ENCODE results near the gene HDAC11.

Gene HDAC11

DNA sequence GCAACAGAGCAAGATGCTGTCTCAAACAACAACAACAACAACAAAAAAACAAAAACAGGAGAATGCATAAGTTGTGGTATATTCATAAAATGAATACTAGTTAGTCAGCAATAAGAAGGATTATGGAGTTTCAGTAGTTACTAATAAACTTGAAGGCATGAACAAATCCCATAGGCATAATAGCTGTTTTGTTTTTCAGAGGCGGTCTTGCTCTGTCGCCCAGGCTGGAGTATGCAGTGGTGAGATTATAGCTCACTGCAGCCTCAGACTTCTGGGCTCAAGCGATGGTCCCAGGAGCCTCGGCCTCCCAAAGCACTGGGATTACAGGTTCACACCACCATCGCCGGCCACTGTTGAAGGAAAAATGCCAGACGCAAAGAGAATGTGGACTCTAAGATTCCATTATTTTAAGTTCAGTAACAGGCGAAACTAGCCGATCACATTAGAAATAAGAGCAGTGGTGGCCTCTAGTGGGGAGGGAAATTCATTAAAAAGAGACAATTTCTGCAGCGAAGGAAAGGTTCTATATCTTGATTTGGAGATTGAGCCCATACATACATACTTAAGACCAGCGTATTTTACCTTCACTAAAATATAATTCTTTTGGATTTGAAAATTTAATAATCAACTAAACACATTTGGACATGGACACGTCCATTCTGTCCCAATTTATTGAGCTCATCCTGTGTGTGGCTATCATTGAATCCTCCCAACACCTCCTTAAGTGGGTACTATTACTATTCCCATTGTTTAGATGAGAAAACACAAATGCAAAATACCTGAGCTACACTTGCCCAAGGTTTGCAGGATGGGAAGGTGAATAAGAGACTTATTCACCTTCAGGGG, 27.4 kb upstream of the HDAC11 start:
- peak; percentile 5 for DNase-seq (ENCODE audit: extremely low read depth, low read depth)

DNA sequence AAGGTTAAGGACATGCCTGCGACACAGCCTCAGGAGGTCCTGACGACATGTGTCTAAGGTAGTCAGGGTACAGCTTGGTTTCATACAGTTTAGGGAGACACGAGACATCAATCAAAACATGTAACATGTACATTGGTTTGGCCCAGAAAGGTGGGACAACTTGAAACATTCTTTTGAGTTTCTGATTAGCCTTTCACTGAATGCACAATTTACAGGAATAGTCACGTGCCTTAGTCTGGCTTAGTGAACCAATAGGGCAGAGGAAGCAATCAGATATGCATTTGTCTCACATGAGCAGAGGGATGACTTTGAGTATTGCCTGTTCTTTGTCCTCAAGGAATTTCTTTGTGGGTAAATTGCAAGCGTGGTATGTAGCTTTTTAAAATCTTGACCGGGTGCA, 24.5 kb upstream of the HDAC11 start:
- no peak for DNase-seq (ENCODE audit: extremely low read depth, low read depth)
- no peak for TF ChIP-seq CTCF (IDR thresholded peaks at IDR 0.05; ENCODE audit: low read depth, low read length)

More for the DNA sequence above, 27.4 kb upstream of the HDAC11 start:
- peak; percentile 60 for TF ChIP-seq CTCF (IDR thresholded peaks at IDR 0.05; ENCODE audit: low read depth, low read length)

DNA sequence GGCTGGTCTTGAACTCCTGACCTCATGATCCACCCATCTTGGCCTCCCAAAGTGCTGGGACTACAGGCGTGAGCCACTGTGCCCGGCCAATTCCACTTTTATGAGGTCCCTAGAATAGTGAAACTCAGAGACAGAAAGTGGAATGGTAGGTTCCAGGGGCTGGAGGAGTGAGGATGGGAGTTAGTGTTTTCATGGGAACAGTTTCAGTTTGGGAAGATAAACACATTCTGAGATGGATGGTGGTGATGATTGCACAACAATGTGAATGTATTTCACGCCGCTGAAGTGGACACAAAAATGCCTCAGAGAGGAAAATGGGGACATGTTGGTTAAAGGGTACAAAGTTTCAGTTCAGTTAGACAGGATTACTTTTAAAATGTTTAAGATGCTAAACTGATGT, 22.5 kb upstream of the HDAC11 start:
- TF ChIP-seq CTCF (IDR thresholded peaks at IDR 0.05; ENCODE audit: low read depth, low read length): no peak
- no peak for DNase-seq (ENCODE audit: extremely low read depth, low read depth)

- TF ChIP-seq CTCF (IDR thresholded peaks at IDR 0.05; ENCODE audit: low read depth, low read length): no peak
These were observed 20.3 kb upstream of the HDAC11 start for GRCh38 chr3:13459605-13460340.

DNA sequence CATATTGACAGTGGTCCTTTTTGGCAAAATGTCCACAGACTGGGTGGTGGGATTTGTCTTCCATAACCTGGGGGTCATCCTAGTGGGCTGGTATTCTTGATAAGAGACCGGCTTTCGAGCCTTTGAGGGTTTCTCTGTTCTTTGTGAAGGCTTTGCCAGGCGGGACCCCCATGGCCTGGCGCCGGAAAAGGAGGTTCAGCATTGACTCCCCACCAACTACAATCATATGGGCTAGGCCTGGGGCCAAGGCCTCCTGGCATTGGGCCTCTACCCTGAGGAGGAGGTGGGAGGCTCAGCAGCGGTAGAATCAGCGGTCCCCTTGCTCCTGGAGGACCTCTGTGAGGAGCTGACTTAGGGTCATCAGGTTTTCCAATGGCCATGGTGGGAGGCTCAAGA, 19.8 kb upstream of the HDAC11 start:
- TF ChIP-seq CTCF (IDR thresholded peaks at IDR 0.05; ENCODE audit: low read depth, low read length): no peak
- DNase-seq (ENCODE audit: extremely low read depth, low read depth): no peak

More at GRCh38 chr3:13459605-13460340, 20.3 kb upstream of the HDAC11 start:
- DNase-seq (ENCODE audit: extremely low read depth, low read depth): no peak

DNA sequence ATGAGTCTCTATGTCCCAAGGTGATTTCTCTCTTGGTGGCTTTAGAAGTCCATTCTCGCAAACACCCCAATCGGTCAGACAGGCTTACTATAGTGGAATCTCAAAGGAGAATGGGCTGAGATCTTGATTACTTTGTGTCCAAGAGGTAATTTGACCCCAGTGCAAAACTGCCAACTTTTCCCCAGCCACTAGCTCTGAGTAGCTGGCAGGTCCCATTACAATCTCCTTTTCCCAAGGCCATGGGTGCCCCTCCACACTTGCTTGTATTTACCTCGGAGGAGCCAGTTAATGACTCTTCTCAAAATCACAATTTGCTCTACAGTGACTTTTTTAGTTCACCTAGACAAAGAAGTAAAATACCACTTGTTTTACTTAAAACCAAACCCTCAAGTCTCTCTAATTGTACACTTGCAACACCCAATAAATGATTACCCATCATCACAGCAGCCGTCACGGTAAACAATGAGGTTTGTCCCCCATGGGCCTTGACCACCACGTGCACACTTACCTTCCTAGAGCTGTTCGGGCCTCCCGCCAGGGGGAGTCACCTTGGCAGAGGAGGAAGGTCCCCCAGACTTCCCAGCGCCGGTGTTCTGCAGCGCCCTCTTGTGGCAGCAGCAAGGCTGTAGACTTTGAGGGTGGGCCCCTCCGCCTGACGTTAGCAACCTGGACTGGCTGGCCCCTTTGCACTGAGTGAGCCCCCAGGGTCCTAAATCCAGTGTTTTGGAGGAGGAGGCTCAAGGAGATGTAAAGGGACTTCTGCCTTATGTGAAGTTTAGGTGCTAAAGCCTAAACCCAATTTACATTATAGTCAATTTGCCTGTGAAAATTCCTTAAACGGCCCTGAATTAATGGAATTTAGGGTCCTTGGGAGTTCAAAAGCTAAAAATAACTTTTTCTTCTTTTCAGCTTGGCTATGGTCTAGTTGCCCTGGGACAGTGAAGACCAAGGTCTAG, 18.7 kb upstream of the HDAC11 start:
- DNase-seq (ENCODE audit: extremely low read depth, low read depth): no peak
- TF ChIP-seq CTCF (IDR thresholded peaks at IDR 0.05; ENCODE audit: low read depth, low read length): peak; percentile 42

Data from AG09319 (cell line).